Stimulated activated CD8-positive, alpha-beta memory T cell treated with anti-CD3 and anti-CD28 coated beads, Interleukin-12 subunit alpha, Interleukin-12 subunit beta, amount 100 ng/mL, for 4 hours (primary cell): ENCODE data around the gene SPATA45.
A peak's percentile ranks its signal among the peaks of the same experiment; 100 is the strongest.
"Not testable (repeated sequence)": the region's sequence is repeated elsewhere in the genome, so short reads cannot be mapped to it uniquely, and the experiment has no call there.

Experiments
- DNase-seq: peaks from one replicate; pipeline ENCODE4 v3.0.0-alpha.2; 2020; ENCODE audit warnings: low read depth

SPATA45 gene

DNA sequence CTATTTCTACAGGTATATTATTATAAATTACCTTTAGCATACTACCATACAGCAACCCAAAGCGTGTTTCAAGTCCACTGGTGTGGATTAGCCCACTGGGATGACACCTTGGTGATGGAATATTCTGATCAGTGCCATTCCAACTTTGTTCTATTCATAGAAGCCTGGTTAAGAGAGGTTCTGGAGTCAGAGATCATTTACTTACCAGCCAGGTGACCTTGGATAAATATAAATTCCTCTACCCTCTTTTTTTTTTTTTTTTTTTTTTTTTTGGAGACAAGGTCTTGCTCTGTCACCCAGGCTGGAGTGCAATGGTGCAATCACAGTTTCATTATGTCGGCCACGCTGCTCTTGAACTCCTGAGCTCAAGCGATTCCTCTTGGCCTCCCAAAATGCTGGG lies at the start of gene SPATA45:
SPATA45 (minus strand) TSS at position 101 of the 400 bp plus-strand sequence. CDS start 11,500 bp downstream, outside the sequence.
- DNase-seq: no peak

DNA sequence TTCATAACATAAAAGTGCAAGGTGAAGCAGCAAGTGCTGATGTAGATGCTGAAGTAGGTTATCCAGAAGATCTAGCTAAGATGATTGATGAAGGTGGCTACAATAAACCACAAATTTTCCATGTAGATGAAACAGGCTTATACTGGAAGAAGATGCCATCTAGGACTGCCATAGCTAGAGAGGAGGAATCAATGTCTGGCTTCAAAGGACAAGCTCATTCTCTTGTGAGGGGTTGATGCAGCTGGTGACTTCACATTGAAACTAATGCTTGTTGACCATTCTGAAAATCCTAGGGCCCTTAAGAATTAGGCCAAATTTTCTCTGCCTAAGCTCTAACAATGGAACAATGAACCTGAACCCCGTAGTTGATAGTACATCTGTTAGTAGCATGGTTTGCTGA lies 44.7 kb upstream of the SPATA45 start:
- no peak for DNase-seq

DNA sequence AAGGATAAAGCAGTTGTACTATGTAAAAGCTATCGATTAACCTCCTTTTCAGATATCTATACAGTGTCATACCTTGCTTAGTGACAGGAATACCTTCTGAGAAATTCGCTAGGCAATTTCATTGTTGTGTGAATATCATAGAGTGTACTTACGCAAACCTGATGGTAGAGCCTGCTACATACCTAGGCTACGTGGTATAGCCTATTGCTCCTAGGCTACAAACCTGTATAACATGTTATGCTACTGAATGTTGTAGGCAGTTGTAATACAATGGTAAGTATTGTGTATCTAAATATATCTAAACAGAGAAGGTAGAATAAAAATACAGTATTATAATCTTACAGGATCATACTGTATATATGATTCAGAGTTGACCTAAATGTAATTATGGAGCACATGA lies 37.1 kb upstream of the SPATA45 start:
- no peak for DNase-seq

DNA sequence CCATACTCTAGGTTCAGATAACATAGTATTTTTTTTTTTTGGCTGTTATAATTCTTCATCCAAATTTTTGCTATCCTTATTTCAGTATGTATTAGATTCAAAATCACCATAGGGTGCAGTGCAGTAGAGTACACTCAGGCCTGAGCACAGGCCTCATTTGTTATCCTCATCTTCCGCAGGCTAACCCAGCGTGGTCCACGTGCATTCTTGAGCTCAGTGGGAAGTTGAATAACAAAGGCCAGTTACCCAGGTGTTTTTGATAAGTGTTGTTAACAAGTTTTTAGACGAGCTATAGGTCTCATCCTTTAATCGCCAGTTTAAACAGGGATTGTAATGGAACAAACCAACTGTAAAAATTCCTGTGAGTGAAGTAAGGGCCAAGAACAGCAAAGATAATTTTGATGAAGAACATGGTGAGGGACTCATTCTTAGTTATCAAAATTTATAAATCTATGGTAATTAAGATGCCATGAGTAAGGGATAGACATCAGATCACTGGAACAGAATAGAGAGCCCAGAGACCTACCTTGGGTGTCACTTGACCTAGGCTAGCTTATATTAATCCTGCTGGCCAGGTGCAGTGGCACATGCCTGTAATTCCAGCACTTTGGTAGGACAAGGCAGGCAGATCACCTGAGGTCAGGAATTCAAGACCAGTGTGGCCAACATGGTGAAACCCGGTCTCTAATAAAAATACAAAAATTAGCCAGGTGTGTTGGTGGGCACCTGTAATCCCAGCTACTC lies 32.7 kb upstream of the SPATA45 start:
- DNase-seq: no peak

DNA sequence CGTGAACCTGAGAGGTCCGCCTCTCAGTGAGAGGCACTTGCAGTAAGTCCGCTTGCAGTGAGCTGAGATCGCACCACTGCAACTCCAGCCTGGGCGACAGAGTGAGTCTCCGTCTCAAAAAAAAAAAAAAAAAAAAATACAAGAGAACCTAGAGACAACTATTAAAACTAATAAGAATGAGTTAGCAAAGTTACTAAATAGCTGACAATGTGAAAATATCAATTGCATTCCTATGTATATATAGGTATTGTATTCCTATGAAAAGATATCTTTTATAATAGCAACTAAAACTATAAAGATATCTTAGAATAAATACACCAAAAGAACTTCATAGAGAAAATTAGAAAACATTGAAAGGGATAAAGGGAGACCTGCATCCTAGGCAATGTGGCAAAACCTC lies 31.0 kb upstream of the SPATA45 start:
- DNase-seq: no peak

DNA sequence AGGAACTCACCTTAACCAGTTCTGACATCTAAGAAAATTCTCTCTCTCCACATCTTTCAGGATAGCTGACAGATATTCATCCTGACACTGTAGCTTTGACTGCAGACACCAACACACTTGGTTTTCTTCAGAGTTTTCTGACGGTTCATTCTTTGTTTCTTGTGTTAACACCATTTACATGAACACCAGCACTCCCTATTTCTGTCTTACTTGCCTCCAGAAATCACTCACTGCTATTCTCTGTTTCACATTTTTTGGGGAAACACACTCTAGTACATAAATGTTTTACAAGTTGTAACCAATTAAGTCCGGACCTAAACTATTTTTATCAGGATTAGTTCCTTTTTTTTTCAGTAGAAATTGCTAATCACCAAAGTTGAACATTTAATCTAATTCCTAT lies 26.1 kb upstream of the SPATA45 start:
- DNase-seq: no peak

DNA sequence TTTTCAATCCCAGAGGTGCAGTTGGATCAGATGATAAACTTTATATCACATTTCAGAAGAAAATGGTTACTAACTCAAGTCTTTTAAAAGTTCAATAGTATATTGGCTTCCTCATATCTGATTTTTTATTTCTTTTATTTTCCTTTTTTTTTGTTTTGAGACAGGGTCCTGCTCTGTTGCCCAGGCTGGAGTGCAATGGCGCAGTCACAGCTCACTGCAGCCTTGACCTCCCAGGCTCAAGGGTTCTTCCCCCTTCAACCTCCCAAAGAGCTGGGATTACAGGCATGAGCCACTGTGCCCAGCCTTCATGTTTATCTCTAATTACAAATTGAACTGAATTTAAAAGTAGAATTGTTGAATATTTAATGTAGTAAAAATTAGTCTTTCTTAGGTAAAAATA lies 24.5 kb upstream of the SPATA45 start:
- DNase-seq: no peak

DNA sequence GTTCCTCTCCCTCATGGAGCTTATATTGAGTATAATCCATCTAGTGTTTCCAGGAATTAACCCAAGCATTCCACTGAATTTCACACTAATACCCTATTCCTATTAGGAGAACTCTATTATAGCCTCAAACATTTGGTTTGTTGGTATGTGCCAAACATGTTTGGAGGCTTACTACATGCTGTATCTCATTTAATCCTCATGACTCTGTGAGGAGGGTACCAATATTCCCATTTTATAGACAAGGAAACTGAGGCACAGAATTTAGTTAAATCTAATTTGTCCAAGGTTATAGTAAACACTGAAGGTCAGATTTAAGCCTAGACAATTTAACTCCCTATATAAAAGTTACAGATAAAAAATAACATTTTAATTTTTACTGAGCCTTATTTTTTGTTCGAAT lies 19.7 kb upstream of the SPATA45 start:
- no peak for DNase-seq

DNA sequence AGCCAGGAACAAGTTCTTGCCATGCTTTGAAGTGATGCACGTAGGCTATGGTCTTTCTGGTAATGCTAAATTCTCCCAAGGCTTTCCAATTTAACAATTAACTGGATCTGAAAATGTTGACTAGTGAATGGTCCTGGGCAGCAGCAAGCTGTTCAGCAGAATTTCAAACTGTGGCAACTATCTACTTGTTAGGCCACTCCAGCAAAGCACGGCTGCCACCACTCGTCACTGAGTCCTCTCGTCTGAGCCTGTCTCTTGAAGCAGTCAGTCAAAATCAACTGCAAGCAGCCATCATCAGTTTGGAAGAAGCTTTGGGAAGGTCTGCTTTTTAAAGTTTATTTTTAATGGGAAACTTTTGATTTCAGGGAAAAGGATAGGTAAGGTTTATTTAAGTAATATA lies 16.8 kb upstream of the SPATA45 start:
- DNase-seq: no peak

DNA sequence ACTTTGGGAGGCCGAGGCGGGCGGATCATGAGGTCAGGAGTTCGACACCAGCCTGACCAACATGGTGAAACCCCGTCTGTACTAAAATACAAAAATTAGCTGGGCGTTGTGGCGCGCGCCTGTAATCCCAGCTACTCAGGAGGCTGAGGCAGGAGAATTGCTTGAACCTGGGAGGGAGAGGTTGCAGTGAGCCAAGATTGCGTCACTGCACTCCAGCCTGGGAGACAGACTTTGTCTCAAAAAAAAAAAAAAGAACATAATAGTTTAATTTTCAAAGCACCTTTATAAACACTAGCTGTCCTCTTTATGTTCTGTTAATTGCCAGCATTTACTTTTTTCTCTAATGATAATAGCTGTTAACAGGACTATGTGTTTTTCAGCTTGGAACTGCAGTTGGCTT lies 15.9 kb upstream of the SPATA45 start:
- DNase-seq: not testable (repeated sequence)

DNA sequence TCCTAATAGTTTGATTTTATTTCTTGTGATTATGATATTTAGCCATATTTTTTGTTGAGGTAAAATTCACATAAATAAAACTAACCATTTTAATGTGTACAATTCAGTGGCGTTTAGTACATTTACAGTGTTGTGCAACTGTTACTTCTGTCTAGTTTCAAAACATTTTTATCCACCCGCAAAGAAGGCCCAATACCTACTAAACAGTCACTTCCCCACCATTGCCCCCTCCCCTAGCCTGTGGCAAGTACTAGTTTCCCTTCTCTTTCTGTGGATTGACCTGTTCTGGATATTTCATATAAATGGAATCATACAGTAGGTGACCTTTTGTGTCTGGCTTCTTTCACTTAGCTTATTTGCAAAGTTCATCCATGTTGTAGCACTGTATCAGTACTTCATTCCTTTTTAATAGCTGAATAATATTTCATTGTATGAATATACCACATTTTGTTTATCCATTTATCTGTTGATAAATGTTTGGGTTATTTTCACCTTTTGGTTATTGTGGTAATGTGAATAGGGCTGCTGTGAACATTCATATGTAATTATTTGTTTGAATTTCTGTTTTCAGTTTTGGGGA lies 14.8 kb upstream of the SPATA45 start:
- DNase-seq: no peak

DNA sequence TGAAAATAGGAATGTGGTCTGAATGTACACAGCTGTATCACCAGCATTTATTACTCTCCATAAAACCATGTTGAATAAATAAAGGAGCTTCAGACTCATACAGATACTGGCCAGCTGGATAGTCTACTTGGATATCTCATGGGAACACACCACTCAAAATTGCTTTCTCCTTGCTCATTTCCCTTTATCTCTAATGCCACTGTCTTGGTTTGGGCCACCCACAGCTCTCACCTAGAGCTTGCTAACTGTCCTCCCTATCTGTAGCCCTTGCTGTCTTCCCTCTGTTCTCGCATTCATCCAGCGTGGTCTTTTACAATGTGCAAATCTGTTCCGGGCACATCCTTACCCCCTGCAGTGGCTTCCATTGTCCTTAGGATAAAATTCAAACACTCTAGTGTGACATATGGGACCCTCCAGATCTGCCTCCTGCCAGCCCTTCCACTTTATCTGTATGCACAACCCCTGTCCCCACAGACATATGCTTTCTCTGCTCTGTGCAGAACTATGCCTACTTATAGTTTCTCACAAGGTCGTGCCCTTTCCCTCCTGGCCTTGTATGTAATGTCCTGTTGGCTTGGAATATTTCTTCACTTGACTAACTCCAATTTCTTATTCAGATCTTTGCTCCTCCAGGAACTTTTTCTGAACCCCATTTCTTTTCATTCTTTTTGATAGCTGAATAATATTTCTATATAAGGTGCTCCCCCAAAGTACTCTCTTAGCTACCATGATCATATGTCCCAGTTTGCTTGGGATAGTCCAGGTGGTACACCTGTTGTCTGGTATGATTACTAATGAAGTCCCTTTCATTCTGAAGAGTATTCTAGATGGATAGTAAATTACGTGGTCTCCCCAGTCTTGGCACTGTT lies 13.5 kb upstream of the SPATA45 start:
- DNase-seq: no peak

DNA sequence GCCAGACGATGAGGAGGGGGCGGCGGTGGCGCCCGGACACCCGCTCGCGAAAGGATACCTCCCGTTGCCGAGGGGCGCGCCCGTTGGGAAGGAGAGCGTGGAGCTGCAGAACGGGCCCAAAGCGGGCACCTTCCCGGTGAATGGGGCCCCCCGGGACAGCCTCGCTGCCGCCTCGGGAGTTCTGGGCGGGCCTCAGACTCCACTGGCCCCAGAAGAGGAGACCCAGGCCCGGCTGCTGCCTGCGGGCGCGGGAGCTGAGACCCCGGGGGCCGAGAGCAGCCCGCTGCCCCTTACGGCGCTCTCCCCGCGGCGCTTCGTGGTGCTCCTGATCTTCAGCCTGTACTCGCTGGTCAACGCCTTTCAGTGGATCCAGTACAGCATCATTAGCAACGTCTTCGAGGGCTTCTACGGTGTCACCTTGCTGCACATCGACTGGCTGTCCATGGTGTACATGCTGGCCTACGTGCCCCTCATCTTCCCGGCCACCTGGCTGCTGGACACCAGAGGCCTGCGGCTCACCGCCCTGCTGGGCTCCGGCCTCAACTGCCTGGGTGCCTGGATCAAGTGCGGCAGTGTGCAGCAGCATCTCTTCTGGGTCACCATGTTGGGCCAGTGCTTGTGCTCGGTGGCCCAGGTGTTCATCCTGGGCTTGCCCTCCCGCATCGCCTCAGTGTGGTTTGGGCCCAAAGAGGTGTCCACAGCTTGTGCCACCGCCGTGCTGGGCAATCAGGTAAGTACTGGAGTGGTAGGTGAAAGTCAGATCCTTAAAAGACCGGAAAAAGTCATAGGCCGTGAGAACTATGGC lies 11.2 kb upstream of the SPATA45 start:
- DNase-seq: peak; percentile 7

DNA sequence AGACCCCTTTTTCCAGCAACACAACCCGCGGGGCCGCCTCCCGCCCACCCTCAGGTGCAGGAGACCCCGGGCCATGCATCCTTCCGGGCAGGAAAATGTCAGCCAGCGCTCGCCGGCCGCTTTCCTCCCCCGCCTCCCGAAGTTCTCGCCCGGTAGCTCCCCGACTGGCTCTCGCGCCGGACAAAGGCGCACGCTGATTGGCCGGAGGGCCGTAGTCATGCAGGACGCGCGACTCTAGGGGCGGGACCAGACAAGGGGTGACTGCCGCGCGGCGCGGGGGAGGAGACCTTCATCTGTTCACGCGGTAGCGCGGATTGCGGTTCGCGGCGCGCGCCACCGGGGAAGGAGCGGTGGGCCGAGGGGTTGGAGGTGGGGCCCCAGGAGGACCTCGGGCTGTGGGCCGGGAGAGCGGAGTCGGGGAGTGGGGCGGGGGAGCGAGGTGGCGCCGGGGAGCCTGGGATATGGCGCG lies 10.6 kb upstream of the SPATA45 start, which contains the start of gene FLVCR1:
FLVCR1 (plus strand) TSS at position 284 of the 469 bp plus-strand sequence; CDS start at position 462, 178 bp downstream.
- DNase-seq: peak; percentile 89

DNA sequence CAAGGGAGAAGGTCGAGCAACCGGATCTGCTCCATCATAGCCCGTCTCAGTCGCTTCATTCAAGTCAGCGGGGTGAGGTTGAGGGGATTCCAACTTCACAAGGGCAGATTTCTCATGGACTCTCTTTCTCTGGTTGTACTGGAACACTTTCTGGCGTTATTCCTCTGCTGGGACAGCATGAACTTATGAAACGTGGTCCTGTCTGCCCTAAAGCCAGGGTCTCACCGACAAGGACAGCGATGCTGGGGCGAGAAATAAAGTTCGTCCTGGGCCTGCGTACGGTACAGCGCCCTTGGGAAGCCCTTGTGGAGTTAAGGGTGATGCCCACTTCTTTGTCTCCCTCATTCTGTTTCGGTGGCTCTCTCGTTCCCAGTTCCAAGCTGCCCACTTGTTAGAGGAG lies 9.3 kb upstream of the SPATA45 start:
- DNase-seq: no peak

DNA sequence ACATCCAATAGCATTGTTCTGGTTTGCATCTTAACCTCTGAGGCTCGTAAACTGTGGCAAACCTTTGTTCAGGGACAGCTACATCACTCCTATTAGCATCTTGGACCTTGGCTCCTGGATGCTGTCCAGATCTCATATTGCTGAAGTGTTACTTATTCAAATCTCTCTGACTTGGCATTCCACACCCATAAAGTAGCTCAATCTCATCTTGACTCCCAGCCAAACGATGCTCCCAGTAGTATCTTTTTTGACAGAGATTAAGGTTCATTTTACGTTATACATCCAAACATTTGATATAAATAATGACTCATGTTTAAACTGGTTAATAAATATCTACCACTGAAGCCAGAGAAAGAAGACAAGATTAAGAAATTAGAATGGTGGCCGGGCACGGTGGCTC lies 6.2 kb upstream of the SPATA45 start:
- DNase-seq: no peak

DNA sequence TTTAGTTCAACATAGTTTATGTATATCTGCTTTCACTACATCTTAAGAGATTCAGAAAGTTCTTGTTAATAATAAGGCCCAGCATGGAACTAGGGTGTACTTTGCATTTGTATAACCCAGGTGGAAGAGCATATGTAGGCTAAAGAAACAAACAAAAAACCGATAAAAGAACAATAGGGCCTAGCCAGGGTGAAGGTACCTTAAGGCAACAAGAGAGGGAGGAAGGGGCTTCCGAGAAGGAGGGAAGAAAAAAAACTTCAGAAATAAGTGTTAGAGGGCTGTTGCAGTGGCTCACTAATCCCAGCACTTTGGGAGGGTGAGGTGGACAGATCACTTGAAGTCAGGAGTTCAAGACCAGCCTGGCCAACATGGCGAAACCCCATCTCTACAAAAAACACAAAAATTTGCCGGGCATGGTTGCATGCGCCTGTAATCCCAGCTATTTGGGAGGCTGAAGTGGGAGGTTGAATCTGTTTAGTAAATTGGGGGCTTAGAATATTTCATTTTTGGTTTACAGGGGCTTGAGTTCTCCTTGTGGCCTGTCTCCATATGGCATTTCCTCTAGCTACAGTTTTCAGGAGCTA lies 4.7 kb upstream of the SPATA45 start:
- no peak for DNase-seq

DNA sequence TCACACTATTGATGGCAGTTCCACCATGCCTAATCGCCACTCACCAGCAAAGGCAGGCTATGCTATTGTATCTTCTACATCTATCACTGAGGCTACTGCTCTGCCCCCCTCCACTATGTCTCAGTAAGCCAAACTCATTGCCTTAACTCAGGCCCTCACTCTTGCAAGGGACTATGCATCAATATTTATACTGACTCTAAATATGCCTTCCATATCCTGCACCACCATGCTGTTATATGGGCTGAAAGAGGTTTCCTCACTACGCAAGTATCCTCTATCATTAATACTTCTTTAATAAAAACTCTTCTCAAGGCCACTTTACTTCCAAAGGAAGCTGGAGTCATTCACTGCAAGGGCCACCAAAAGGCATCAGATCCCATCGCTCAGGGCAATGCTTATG lies 2.9 kb downstream of the SPATA45 start:
- not testable (repeated sequence) for DNase-seq

DNA sequence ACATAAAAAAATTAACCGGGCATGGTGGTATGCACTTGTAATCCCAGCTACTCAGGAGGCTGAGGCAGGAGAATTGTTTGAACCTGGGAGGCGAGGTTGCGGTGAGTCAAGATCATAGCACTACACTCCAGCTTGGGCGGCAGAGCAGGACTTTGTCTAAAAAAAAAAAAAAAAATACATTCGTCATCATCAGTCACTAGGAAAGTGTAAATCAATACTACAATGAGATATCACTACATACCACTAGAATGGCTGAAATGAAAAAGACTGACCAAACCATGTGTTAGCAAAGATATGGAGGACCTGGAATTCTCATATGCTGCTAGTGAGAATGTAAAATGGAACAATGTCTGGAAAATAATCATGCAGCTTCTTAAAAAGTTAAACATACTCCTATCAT lies 9.3 kb downstream of the SPATA45 start:
- DNase-seq: no peak

DNA sequence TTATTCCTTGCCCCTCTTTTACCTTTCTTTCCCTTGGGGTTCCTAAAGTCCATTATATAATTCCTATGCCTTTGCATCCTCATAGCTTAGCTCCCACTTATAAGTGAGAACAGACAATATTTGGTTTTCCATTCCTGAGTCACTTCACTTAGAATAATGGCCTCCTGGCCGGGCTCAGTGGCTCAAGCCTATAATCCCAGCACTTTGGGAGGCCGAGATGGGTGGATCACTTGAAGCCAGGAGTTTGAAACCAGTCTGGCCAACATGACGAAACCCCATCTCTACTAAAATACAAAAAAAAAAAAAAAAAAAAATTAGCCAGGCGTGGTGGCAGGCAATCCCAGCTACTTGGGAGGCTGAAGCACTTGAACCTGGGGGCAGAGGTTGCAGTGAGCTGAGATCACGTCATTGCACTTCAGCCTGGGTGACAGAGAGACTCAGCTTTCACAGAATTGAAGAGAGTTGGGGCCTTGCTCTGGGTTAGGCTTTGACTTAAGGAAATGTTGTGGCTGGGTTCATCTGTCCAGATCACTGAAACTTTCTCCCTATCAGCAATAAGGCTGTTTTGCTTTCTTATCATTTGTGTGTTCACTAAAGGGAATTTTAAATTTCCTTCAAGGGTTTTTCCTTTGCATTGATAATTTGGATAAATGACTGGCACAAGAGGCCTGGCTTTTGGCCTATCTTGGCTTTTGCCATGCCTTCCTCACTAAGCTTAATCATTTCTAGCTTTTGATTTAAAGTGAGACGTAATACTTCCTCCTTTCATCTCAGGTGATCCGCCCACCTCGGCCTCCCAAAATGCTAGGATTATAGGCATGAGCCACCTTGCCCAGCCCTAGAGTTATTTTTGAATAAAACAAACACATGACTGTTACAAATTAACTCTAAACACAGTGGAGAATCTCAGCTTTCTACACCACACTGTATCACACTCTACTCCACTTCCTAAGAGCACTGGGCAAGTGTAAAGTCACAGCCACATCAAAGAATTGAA lies 13.9 kb downstream of the SPATA45 start:
- not testable (repeated sequence) for DNase-seq
